T follicular helper cell (primary cell): Measurements from ENCODE around the gene PRSS56.

Experiments used
- DNase-seq: peaks from one replicate; pipeline ENCODE4 v3.0.0-alpha.2; 2020; ENCODE audit warnings: low read depth
- total RNA-seq, 2 experiments: gene quantifications; one replicate each; lab custom pipeline; 2026; lab: John Stamatoyannopoulos, UW

PRSS56 gene
- 0 to 0.06 reads per million in 2 experiments for total RNA-seq

DNA sequence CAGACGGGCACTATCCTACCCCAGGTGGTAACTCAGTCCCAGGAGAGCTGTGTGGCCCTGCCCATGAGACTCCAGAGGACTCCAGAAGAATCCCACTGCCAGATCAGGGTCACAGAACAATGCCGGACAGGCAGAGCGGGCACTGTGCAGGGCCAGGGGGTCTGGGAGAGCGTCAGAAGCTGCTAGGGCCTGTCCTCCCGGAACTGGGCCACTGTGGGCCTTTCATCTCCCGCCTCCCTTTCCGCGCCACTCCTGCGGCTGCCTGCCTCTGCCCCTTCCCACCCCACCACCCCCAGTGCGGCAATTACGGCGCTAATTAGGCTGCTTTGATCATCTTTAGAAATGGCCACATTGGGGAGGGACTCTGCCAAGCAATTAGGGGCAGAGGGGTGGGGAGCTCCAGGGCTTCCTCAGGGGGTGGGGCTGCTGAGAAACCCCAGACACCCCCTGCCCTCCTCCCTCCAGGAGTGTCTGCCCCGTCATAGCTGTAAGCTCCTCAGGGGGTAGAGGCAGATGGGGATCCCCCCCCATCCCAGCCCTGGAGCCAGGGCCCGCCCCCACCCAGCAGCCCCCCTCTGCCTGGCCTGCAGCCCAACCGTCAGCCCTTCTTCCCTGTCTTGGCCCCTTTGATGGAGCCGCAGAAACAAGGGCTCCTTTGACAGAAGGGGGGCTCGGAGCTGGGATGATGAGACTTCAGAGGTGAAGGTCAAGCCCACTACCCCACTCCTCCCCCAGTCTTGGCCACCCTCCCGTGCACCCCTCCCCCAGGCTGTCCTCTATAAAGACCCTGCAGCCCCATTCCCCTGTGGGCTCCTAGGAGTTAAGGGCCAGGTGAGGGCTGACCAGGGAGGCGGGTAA, at the start of gene PRSS56:
Gene PRSS56 (plus strand): TSS at position 808 of the 858 bp plus-strand sequence. CDS start 211 bp downstream, outside the sequence.
- no peak for DNase-seq

DNA sequence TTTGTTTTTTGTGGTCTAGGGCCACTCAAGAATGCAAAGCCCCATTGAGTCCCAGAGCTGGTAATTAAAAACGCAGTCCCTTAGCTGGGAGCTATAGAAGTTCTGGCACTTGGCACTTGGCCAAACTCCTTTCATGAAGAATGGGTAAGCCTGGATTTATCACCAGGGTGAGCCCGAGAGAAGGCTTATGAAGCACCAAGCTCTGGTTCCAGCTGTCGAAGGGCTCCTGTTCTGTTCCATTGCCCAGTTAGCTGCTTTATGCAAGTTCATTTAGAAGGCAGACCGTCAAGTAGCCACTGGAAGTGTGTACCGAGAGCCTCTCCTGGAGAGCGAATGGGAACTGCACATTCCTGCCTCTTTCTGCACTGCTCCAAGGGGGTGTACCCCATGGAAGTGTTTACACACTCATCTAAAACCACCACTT, 46.7 kb upstream of the PRSS56 start:
- no peak for DNase-seq

- DNase-seq = no peak
Observed at GRCh38 chr2:232476045-232476444, 44.1 kb upstream of the PRSS56 start.

DNA sequence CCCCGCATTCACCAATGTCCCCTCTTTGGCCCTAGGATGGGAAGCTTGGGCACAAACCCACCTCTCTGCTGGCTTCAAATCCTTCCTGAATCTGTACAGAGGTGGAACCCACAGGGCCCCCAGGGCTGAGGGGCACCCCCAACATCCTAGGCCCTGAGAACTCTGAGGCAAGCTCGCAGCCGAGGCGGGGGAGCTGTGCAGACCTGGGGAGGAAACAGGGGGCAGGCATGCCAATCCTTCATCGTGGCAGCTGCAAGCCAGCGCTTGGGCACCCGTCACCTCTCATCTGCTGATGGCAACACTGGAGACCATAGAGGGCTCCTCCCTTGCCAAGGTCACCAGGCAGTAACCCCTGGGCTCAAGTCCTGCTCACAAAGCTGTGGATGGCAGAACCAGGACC, 43.4 kb upstream of the PRSS56 start:
- no peak for DNase-seq

- DNase-seq = no peak
Observed at GRCh38 chr2:232477751-232478510, 42.3 kb upstream of the PRSS56 start.

DNA sequence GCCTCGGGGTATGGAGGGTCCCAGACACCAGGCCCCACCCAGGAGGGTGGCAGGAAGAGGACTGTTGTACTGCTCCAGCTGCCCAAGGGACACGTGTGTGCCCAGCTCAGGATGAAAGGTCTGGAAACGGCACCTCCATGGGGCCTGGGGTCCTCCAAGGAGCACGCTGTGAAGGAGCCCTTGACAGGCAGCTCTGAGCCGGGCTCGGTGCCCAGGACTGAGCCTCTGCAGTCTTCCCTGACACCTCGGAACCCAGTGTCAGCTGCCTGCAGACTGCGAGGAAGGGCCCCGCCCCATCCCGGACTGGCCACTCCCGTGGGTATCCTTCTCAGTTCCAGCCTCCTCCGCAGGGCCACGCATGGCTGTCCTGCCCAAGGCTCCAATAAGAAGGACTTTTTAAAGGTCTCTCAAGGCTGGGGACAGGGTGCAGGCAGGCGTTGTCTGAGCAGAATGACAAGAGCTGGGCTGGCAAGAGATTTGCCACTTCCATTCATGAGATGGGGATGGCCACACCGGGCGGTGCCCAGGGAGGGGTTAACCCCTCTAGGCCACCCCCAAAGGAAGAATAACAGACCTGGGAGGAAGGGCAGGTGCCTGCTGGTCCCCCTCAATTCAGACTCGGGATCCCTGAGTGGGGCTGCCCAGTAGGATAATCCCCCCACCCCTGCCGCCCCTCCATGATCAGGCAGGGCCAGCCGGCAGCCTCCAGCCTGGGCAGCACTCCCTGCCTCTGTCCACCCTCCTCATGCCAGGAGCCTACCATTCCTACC, 41.4 kb upstream of the PRSS56 start:
- no peak for DNase-seq

DNA sequence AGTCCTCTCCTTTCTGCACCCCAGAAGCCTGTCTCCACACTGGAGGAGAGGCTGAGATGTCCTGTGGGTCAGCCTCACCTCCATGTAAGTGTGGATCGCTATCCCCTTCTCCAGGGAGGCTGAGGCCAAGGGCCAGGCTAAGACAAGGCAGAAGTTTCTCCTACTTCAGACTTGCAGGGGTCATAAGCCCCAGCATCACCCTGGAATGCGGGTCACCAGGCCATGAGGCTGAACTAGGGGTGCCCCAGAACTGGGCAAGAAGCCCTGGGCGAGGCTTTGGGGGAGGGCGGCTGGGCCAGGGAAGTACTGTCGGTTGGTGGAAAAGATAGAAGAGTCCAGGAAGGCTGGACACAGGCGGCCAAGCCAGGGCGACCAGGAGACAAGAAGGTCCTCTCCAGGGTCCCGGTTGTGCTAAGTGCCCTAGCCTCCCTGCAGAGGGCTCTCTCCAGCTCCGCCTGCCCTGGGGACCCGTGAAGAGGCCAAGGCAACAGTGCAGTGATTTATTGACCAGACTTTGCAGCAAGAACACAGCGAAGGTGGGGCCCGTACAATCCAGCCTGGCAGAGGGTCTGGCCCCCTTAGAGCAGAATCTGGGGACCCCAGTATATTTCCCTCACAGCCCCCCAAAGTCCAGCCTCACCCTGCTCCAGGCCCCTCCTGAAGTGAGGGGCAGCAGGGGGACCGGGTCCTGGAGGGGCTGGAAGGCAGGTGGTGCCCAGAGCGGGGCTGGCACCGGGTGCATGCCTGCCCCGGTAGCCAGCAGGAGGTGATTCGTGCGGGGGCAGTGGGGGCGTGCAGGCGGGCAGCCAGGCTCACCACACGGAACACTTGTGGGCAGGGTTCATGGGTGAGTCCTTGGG, 40.6 kb upstream of the PRSS56 start:
- DNase-seq = no peak

GRCh38 chr2:232480201-232481190, 39.7 kb upstream of the PRSS56 start:
- DNase-seq = no peak

DNA sequence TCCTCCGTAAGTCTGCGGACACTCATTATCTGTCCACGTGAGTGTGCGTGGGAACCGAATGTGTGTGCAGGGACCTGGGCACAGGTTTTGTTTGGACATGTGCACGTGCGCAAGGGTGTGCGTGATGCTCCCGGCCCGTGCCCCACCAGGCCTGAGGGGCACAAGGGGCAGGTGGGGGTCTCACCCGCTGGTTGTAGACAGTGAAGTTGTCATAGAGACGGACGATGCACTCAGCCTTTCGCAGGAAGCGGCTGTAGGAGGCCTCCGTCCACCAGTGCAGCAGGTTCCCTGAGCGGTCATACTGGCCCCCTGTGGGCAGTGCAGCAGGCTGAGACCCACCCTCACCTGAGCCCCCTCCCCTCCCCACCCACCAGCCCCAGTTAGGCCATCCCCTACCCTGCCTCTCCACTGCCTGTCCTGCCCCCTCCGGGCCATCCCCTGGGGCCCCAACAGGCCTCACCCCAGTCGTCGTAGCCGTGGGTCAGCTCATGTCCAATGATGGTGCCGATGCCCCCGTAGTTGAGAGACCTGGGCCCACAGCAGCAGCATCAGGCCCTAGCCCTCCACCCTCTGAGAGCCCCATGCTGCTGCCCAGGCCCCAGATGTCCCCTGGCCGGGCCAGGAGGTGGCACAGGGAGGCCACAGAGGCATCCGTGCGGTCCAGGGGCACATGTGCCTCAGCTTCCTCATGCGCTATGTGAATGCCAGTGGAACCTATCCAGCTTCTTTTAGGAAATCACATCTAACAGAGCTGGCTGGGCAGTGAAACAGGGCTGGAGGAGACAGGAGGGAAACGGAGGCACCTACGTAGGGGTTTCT, 38.7 kb upstream of the PRSS56 start:
- no peak for DNase-seq

DNA sequence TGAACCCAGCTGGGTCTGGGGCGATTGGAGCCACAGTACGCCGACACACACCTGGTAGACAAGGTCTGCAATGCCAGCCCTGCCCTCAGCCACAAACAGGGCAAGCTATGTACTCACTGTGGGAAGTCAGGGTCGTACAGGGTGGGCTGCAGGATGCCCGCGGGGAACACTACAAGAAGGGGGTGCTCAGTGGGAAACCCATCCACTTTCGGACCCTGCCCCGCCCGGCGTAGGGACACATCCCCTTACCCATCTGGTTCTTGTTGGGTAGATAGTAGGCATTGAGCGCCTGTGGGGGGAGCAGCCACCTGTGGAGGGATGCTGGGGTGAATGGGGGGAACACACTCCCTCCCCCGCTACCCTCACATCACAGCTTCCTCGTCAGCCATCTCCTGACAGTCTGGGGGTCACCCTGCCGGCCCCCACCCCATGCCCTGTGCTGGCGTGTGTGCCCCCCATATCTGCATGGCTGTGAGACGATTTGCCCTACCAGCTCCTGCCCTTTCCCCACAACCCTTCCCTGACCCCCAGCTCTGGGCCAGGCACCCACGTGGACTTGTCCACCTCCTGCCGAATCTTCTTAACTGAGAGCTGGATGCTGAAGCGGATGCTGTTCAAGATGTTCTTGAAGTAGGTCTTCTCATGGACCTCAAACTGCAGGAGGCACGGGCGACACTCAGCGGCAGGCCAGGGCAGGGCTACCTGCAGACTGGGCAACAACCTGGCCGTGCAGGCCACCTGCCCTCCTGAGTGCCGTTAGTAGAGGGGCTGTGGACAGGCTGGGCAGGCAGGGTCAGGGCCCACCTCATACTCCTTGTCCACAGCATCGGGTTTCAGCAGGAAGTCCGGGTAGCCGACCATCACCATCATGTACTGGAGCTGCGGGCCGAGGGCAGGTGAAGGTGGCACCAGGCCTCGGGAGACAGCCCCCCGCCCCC, 37.6 kb upstream of the PRSS56 start:
- no peak for DNase-seq

DNA sequence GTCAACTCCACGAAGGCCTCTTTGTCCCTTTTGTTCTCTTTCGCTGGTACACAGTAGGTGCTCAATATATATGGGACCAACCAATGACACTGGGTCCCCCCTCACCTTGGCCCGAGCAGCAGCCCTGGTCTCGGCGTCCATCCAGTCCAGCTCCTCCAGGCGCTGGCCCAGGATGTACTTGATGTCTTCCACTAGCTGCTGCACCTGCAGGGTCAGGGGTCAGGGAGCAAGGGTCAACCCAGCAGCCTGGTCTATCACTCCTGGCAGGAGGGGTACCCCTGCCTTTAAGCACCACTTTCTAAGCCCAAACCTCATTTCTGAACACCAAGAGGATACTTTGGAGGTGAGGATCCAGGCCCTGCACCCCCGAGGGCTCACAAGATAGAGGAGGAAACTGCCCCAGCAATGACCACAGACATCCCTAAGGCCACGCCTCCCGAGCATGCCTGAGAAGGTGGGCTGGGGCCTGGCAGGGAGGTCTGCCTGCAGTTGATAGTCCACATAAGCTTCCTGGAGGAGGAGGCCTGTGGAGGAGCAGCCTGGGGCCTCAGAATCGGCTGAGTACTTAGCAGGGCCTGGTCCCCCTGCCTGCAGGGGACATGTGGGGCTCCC, 36.8 kb upstream of the PRSS56 start:
- no peak for DNase-seq

GRCh38 chr2:232483923-232484627, 36.1 kb upstream of the PRSS56 start:
- DNase-seq = no peak

DNA sequence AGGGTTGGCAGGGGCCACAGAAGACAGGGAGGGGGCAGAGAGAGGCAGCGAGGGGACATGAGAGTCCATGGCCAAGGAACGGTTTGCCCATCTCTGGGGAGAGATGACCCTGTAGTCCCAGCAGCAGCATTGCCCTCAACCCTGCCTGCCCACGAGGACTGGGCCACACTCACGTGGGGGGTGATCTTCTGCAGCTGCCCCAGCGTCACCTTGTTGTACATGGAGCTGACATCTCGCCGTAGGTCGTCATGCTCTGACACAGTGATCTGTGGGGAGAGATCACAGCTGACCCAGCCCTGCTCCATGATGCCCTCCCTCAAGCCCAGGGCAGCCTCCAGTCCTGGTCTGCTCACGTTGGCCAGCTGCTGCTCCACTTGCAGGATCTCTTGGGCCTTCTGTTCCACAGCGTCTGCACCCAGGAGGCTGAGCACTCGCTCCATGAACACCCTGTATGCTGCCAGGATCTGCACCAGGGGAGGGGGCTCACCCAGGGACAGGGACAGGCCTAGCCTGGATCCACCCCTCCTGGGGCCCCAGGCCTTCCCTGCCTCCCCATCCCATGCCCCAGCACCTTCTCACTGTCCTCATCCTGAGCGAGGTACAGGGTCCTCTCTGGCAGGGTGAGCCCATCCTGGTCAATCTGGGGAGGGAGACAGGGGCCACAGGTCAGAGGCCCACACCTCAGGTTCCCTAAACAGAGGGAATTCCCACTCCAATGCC, 35.4 kb upstream of the PRSS56 start:
- DNase-seq = no peak

DNA sequence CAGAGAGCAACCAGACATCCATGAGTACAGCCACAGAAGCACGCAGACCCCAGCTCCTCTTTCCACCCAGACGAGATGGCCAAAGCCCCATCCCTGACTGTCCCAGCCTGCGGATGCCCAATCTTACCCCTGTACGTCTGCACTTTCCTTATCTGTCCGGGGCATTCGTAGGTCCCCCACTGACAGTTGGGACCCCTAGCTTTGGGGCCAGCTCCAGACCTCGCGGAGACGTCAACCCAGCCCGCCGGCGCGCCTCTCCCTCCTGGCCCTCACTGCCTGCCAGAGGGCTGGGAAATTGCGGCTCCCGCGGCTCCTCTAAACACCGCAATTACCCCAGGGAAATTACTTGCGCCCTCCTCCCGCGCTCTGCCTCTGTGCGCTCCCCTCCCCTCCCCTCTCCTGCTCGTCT, 34.8 kb upstream of the PRSS56 start:
- no peak for DNase-seq

- DNase-seq = no peak
Observed at GRCh38 chr2:232485757-232486557, 34.2 kb upstream of the PRSS56 start.
